Activated CD4-positive, alpha-beta T cell treated with anti-CD3 and anti-CD28 coated beads, Interleukin-2, amount 50 U/mL, for 24 hours (primary cell): Measurements from ENCODE around the gene ST3GAL3.
A peak's percentile ranks its signal among the peaks of the same experiment; 100 is the strongest.
"Not testable (repeated sequence)": the region's sequence is repeated elsewhere in the genome, so short reads cannot be mapped to it uniquely, and the experiment has no call there.

Source experiments
- DNase-seq, 2 donors: peaks; one replicate each; pipeline ENCODE4 v3.0.0-alpha.2; 2020; ENCODE audit warnings: low read depth in 1 of 2, low spot score in 1 of 2

Gene ST3GAL3

DNA sequence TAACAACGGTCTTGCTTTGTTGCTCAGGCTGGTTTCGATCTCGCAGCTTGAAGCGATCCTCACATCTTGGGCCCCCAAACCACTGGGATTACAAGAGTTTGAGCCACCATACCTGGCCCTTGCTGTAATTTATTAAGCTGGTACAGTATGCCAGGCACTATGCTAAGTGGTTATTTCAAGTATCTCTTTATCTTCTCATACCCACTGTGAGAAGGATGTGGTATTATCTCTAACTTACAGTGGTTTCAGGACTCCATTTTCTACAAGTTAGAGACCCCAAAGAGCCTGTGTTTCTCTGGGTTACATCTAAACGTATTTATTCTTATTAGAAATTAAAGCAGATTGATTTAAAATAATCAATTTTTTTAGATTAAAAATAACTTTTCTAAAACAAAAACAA is 8.1 kb upstream of the ST3GAL3 start:
- no peak for DNase-seq

DNA sequence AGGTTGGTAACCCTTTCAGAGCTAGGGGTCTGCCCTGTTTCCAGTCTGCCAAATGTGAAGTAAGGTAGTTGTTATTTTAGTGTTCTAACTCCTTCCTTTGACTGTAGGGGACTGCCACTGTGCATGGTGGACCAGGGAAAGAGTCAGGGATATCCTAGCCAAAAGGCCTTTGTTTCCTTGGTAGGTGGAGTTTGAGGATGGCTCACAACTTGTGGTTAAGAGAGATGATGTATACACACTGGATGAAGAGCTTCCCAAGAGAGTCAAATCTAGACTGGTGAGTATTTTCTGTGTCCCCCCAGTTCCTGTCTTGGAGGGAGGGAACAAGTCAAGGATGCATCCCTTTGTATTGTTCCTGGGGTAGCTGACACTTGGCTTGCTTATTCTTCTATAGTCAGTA is 3.5 kb upstream of the ST3GAL3 start:
- no peak for DNase-seq

DNA sequence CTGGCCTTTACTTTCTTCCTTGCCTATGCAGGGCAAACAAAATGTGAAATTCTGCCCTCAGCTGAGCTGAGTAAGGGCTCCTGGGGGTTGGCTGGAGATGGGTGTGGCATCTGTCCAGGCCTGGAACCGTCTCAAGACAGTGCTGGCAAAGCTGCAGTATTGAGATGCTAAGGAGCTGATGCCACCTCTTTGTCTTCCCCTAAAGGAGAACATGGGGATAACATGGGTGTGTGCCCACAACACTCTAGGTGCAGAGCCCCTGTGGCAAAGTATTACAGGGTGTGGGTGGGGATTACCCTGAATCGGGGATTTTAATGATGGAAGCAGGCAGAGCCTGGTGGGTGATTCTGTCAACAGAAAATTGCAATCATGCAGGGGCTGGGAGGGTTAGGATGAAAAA is 2.5 kb upstream of the ST3GAL3 start:
- no peak for DNase-seq

DNA sequence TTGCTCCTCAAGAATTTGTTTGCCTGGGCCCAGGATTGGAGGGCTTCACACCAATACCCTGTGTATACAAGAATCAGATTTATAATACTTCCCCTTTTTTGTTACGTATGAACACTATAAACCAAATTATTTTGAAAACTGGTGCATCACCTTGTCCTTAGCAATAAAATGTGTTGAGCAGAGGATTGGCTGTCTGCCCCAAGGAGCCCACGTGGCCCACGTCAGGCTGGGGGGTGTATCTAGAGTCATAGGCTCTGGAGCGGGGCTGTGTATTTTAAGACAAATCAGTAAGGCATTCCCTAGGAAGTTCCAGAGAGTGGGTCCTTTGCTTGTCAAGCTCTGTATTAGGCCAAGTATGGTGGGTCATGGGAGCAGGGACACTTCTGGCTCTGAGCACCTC is 2.0 kb upstream of the ST3GAL3 start:
- no peak for DNase-seq

DNA sequence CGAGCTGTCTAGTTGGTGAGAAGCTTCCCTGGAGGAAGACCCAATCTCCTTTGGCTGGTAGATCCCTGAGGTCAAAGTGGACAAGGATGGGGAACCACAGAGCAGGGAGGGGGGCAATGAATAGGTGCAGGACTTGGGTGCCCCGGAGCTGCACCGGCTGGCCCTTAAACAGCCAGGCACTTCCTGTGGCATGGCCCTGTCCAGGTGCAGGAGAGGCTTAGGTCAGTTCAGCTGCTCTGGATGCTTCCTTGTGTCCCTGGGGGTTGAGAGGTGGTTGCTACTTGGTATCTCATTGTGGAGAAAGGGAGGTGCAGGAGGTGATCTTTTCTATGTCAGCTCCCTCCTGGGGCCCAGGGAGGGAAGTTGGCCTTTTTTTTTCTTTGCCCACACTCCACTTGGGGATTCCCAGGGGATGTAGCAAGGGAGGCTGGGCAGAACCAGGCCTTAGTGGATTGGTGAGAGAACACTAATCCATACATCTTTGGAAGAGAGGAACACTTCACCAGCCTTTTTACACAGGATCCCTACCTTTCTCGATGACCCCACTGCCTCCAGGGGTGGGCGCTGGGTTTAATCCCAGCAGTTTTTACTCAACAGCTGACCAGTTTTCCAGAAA is 1.2 kb upstream of the ST3GAL3 start:
- no peak for DNase-seq

DNA sequence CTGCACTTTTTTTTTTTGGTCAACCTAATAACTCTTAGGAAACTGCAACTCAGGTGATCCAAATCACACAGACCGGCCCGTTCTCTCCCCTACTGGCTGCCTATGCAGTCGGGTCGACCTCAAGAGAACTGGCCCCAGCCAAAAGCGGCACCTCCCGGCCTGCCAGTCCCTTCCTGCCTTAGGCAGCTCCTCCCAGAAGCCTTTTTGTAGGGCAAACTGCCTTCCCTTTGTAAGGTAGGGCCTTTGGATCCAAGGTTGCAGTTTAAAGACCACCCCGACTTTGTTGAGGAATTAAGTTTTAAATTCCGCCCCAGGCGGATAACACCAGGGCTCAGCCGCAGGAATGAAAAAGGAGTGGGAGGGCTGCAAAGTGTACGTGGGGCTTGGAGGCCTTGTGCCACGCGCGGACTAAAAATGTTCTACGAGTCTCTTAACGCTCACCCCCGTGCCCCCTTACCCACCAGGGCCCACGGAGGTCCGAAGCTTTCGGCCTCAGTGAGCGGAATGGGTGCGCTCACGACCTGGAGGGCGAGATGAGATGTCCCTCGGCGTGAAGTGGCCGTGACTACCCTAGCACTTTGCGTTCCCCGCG is 642 bp upstream of the ST3GAL3 start:
- DNase-seq, result peak in 1 of 2 donors; percentile 10

DNA sequence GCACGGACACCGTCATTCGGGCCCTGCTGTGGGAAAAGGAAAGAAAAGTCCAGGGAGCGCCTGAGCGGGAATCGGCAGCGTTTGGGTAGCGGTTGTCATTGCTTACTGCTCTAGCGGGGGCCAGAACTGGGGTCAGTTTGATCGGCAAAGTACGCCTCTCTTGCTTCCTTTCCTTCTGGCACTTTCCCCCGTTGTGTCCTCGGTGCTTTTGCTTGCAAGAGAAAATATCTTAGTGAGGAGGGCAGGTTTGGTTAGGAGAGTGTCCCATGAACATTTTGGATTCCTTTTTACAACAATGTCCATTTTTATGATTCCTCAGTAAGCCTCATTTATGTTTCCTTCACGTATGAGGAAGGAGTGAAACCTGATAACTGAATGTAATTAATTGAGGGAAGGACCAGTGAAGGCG is 670 bp downstream of the ST3GAL3 start:
- DNase-seq, result peak in 1 of 2 donors; percentile 4

DNA sequence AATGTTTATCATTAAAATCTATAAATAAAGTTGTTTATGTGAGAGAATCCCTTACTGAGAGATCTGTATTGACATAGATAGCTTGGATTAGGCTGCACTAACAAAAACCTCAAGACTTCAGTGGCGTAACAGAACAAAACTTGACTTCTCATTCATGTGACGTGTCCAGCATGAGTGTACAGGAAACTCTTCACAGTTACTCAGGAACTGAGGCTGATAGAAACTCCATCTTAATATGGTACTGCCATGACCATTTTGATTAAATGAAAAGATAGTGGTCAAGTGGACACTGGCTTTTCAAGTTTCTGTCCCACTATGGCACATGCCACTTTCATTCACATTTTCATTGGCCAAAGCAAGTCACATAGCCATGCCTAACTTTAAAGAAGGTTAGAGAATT is 3.7 kb downstream of the ST3GAL3 start:
- DNase-seq, result no peak

DNA sequence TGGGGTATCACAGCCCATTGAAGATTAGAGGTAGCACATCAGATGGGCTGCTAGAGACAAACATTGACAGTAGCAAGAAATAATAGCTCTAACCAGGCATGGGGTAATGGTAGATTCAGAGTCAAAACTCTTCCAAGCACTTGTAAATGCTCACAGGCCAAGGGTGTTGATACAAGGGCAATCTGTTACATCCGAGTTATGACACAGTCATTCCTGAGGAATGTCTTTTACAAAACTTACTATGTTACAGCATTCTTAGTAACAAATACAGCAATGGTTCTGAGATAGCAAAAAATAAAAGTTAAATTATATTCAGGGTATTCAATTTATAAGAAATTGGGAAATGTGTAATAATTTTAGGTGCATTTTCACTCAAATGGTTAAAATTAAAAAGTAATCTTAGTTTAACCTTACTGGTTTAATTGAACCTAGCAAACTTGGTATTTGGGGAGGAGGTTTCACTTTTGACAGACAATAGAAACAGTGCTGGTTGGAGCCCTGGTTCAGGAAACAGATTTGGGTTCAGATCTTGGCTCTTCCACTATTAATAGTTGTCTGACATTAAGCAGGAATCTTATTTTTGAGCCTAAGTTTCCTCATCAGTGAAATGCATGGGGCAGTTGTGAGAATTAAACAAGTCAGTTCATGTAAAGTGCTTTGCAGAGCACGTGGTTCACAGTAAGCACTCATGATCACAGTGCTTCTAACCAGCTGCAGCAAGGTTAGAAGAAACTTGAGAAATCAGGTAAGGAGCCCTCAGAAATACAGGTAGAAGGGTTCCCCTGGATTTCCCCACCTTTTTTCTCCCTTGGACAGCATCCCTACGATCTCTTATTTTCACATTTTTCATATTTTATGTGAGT is 4.4 kb downstream of the ST3GAL3 start:
- no peak for DNase-seq

DNA sequence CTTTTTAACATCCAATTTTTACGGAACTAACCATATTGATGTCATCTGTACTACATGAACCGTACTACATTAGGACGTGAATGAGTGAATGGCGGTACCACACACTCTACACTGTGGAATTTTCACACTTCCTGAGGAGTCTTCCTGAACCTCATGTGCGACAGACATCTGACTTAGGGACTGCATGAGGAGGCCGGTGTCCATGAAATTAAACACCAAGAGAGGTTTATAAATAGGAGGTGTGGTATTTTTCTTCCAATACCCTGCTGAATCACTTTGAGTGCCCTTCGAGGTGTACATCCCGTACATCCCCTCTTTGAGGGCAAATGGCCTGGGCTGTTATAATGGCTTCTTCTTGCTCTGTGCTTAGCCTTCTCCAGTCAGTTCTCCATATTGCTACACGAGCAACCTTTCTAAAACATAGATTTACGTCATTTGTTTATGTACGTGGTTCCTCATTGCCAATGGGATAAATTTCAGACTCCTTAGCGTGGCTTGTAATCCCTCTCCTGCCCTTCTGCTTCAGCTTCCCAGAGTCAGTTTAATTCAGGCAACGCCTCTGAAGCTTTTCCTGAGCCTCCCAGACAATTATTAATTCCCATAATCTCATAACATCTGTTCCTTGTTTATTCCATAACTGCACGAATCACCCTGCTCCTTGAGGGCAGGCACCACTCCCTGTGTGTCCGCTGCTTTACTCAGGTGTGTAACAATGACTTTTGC is 9.4 kb downstream of the ST3GAL3 start:
- DNase-seq, result no peak

DNA sequence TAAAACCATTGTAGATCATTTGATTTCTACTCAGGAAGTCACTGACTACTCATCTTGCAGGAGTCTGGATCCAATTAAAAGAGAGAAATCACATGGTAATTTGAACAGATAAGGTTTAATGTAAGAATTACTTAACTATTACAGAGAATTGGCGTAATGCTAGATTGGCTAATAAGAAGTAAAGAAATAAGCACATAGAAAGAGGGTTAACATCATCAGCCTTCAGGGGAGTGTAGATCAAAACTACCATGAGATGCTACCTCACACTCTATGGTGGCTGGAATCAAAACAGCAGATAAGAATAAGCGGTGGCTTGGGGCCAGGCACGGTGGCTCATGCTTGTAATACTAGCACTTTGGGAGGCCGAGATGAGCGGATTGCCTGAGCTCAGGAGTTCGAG is 11.7 kb downstream of the ST3GAL3 start:
- DNase-seq, result no peak

DNA sequence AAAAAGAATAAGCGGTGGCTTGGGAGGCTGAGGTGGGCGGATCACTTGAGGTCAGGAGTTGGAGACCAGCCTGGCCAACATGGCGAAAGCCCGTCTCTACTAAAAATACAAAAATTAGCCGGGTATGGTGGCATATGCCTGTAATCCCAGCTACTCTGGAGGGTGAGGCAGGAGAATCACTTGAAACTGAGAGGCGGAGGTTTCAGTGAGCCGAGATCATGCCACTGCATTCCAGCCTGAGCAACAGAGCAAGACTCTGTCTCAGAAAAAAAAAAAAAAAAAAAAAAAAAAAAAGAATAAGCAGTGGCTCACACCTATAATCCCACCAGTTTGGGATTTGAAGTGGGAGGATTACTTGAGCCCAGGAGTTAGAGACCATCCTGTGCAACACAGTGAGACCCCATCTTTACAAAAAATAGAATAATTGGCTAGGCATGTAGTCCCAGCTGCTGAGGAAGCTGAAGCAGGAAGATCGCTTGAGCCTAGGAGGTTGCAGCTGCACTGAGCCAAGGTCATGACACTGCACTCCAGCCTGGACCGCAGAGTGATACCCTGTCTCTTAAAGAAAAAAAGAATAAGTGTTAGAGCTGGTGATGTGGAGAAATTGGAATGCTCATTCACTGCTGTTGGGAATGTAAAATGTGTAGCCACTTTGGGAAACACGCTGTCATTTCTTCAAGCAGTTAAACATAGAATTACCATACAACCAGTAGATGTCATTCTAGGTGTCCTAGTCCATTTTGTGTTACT is 12.5 kb downstream of the ST3GAL3 start:
- not testable (repeated sequence) for DNase-seq

DNA sequence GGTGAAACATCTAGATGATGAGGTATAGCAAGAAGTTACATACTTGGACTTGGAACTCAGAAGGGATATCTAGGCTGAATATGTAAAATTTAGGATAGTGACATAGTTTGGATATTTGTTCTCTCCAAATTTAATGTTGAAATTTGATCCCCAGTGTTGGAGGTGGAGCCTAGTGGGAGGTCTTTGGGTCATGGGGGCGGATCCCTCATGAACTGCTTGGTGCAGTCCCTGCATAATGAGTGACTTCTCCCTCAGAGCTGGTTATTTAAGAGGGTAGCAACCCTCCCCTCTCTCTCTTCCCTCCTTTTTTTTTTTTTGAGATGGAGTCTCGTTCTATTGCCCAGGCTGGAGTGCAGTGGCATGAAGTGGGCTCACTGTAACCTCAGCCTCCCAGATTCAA is 15.5 kb downstream of the ST3GAL3 start:
- no peak for DNase-seq

DNA sequence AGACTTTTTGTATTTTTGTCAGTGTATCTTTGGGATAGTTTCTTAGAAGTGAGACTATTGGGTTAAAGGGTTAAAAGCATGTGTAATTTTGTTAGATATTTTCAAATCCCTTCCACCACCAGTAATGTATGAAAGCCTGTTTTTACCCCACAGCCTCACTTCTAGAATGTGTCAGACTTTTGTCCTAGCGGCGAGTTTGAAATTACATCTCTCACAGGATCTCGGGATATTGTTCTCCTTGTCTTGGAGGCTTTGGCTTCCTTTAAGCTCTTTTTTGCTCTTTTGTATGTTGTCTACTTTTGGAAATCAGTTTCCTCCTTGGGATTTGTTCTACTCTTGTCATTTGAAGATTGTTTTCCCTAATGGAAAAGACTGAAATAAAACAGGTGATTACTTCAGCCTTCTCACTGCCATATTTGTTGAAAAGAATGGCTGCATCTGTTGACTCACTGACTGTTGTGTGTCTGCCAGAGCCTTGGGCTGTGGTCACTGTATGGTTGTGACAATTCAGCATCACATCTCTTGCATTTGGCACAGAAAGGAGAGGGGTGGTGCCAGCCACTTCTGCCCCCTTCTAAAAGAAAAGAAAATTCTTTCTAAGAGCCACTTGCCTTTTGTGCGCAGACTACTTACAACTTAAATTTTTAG is 22.6 kb downstream of the ST3GAL3 start:
- no peak for DNase-seq

DNA sequence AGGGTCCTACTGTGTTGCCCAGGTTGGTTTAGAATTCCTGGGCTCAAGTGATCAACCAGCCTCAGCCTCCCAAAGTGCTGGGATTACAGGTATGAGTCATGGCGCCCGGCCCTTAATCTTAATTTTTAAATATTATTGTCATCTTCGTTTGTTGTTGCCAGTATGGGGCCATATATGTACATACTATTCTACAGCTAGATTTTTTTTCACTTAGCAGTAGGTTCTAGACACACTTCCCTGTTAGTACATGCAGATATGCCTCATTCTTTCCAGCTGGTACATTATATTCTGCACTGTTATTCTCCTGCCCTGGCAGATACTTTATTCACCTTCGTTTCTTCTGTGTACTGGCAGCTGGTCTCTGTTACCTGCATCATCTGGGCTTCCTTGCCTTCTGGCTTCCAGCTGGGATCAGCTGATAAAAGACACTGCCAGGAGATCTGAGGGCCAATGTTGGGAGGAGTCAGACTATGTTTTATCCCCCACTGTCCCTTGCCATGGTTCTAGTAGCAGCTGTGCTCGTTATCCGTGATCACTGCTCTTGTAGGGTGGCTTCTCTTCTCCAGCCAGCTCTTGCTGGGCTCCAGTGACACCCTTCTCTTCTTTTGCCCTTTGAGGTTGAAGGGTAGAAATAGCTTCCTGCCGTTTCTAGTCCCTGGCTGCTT is 24.7 kb downstream of the ST3GAL3 start:
- DNase-seq, result no peak

DNA sequence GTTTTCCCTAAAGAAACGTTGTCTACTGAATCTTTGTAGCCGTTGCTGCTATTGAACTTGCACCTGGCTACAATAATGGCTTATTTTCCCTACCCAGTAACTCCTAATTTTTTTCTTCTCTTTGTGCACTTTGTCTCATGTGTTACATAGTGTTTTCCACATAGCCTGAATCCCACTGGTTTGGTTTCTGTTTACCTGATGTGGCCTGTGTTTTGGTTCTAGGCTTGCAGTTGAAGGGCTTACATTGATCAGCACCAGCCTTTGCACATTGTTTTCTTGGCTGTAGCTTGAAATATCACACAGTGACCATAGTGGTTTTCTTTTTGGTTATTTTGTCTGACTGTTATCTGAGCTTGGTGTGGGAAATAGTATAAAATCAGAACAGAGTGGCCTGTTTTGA is 29.5 kb downstream of the ST3GAL3 start:
- DNase-seq, result no peak

DNA sequence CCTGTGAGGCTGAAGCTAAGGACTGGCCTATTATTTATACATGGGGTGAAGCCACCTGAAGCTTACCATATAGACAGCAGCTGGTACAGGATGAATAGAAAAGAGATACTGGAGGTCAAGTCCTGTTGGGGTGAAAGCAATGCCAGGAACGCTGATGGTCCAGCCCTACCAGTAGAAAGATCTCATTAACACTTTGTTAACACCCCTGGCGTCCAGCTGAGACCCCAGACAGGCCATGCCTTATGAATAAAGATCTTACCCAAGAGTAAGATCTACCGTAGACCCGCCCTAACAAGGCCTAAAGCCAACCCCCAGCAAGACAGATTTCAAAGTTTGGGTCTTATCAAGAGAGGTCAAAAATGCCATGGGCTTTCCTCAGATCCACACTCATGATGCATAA is 34.7 kb downstream of the ST3GAL3 start:
- DNase-seq, result no peak

DNA sequence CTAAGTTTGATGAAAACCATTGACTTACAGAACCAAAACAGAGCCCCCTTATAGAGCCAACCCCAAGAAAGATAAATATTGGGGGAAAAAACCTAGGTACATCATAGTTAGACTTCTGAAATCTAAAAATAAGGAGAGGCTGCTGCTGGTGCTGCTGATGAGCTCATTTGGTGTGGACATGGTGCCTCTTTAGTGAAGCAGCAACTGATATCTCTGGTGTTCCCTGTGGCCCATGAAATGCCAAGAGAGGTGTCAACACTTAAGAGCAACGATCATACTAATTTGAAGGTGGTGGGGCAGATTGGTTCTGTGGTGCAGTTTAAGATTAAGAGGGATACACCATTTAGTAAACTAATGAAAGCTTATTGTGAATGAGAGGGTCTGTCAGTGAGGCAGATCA is 35.9 kb downstream of the ST3GAL3 start:
- DNase-seq, result no peak

DNA sequence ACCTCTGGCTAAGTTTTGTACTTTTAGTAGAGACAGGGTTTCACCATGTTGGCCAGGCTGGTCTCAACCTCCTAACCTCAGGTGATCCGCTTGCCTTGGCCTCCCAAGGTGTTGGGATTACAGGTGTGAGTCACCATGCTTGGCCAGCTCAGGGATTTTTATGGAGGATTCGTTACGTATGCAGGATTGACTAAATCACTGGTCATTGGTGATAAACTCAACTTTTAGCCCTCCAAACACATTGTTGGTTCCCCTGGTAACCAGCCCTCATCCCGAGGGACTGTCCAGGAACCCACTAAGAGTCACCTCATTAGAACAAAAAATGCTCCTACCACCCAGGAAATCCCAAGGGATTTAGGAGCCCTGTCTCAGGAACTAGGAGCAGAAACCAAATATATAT is 40.4 kb downstream of the ST3GAL3 start:
- no peak for DNase-seq

DNA sequence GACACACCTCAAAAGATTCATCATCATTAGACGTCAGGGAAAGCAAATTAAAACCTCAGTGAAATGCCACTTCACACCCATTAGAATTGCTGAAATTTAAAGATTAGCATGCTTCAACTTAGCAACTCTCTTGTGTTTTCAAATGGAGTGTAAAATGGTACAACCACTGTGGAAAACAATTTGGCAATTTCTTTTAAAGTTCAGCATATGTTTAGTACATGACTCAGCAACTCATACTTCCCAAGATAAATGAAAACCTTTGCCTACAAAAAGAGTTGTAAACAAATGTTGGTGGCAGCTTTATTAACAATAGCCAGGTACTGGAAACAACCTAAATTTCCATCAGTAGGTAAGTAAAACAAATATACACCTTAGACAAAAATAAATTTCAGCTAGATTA is 42.7 kb downstream of the ST3GAL3 start:
- no peak for DNase-seq
